GM12801 (cell line): Measurements from ENCODE around the gene ZNF136.

Source experiments
- TF ChIP-seq, protein P1 (sequence below): IDR thresholded peaks from one replicate; pipeline ENCODE4 v1.5.1; 2011; ENCODE audit warnings: control low read depth; ENCODE audit not compliant: insufficient read length; ENCODE audit errors: extremely low read depth

The ZNF136 gene

DNA sequence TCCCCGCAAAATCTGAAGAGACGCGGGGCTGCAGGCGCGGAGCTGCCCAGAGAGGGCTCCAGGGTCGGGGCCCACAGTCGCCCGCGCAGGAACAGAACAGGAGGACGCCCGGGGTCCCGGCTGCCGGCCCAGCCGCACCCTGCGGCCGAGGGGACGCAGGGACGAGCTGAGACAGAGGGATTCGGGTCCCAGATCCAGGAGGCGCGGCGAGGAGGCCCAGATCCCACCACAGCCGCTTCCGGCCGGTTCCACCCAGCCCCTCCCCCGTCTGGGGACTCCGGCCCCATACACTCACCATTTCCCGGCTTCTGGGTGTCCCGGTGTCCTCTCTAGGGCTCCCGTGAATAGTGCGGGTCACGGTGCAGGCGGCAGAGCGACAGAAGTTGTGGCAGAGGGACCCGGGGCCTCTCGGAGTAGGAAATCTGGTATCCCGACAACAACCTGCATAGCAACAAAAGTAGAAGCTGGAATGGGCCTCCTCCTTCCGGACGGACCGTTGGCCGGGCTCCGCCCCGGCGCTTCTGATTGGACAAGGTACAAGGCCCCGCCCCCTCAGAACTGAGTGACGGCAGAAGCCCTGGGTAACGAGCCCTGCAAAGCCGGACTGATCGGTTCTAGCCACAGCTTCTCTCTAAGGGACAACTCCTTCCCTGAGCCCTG, 22.9 kb upstream of the ZNF136 start, which contains the start of gene ZNF20:
TSS of gene ZNF20 (minus strand) at position 466 of the 660 bp plus-strand sequence. CDS start at position 298, 168 bp downstream.
- TF ChIP-seq, protein P1, sequence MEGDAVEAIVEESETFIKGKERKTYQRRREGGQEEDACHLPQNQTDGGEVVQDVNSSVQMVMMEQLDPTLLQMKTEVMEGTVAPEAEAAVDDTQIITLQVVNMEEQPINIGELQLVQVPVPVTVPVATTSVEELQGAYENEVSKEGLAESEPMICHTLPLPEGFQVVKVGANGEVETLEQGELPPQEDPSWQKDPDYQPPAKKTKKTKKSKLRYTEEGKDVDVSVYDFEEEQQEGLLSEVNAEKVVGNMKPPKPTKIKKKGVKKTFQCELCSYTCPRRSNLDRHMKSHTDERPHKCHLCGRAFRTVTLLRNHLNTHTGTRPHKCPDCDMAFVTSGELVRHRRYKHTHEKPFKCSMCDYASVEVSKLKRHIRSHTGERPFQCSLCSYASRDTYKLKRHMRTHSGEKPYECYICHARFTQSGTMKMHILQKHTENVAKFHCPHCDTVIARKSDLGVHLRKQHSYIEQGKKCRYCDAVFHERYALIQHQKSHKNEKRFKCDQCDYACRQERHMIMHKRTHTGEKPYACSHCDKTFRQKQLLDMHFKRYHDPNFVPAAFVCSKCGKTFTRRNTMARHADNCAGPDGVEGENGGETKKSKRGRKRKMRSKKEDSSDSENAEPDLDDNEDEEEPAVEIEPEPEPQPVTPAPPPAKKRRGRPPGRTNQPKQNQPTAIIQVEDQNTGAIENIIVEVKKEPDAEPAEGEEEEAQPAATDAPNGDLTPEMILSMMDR, result no peak

DNA sequence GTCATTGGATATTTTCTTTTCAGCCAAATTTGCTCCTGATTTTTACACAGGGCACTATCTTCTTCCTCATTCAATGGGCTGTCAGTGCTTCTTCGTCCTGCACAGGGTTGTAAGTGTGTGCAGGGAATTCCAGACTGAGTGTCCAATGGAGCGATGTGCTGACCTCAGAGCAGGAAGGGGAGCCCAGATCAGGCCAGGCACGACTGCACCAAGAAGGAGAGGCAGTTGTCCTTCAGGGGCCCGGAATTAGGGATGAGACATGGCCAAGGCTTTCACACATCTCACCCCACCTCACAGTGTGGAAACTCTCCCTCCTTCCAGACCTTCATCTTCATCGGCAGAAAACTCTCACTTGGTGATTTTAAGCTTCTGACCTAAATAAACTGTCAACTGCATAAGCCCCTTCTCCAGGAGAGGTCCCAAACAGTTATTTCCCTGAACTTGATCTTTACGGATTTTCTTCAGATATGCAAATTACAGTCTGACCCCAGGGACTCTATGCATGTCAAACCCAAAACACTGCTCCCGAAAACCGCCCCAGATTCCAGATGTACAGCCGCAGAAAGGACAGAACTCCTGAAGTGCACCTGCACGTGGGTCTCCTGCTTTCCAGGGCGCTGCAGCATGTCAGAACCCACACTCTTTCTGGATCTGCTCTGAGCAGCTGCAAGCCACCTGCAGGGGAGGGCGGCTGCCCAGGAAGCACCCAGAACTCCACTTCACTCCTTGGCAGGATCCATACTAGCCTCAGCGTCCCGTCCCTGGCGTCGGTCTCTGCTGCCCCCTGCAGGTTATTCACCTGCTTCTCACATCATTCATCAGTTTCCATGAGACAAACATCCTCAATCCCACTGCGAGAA, 22.1 kb upstream of the ZNF136 start:
- TF ChIP-seq, protein P1, result peak; percentile 84

DNA sequence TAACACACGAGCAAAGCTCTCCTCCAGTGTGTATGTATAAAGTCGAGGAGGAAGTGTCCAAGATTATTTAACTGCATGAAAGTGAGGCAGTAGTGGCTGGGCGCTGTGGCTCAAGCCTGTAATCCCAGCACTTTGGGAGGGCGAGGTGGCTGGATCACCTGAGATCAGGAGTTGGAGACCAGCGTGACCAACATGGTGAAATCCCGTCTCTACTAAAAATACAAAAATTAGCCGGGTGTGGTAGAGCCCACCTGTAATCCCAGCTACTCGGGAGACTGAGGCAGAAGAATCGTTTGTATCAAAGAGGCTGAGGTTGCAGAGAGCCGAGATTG, 21.5 kb upstream of the ZNF136 start:
- TF ChIP-seq, protein P1, result no peak

DNA sequence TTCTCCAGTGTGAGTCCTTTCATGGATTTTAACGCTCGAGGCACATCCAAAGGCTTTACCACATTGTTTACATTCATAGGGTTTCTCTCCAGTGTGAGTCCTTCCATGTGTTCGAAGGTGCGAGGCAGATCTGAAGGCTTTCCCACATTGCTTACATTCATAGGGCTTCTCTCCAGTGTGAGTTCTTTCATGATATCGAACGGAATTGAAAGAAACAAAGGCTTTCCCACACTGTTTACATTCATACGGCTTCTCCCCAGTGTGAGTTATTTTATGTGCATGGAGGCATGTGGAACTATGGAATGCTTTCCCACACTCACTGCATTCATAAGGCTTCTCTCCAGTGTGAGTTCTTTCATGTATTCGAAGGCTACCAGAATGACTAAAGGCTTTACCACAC, 17.5 kb upstream of the ZNF136 start:
- TF ChIP-seq, protein P1, result no peak

DNA sequence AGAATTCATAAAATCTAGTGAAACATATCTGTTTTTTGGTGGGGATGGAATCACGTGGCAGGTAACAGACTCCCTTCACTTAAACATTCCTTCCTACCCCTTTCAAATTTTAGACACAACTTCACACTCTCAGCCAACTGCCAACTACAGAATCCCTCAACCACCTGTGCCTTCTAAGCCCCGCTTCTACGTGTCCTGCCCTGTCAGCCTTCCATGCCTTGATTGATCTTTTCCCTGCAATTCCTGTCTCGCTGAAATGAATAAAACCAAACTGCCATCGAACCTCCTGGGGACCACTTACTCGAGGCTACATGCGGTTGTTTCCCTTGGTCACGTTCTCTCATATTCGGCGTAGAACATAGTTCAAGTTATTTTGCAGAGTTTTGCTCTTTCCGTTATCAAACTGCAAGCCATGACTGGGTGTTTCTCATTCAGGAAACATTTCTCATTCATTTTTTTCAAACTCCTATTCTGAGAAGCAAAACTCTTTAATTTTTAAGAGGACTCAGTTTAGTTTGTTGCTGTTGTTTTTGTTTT, 7.5 kb upstream of the ZNF136 start:
- TF ChIP-seq, protein P1, result no peak

DNA sequence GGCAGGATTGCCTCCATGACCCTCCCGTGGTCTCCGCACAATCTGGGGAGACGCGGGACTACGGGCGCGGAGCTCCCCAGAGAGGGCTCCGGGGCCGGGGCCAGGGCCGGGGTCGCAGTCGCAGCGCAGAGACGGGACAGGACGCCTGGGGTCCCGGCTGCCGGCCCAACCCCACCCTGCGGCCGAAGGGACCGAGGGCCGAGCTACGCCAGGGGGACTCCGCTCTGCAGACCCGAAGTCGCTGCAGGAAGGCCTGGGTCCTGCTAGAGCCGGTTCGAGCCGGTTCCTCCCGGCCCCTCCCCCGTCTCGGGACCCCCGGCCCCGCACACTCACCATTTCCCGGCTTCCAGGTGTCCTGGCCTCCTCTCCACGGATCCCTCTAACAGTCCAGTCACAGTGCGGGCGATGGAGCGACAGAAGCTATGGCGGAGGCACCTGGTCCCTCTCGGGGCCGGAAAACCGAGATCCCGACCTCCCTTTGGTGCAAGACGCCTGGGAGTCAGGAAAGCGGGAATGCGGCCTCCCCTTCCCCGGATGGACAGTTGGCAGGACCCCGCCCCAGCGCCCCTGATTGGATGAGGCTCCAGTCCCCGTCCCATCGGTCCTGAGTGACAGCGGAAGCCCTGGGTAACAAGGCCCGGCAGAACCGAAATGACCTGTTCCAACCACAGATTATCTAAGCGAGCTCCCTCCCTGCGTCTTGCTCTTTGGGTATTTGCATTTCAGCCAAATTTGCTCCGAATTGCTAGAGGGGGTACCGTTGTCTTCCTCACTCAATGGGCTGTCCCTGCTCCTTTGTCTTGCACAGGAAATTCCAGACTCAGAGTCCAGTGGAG, 6.5 kb upstream of the ZNF136 start, which contains the start of gene ZNF625:
TSS of gene ZNF625 (minus strand) at position 512 of the 836 bp plus-strand sequence. CDS start at position 336, 176 bp downstream.
- TF ChIP-seq, protein P1, result no peak
